ENCODE measurements around the gene MAN2C1.

DNA sequence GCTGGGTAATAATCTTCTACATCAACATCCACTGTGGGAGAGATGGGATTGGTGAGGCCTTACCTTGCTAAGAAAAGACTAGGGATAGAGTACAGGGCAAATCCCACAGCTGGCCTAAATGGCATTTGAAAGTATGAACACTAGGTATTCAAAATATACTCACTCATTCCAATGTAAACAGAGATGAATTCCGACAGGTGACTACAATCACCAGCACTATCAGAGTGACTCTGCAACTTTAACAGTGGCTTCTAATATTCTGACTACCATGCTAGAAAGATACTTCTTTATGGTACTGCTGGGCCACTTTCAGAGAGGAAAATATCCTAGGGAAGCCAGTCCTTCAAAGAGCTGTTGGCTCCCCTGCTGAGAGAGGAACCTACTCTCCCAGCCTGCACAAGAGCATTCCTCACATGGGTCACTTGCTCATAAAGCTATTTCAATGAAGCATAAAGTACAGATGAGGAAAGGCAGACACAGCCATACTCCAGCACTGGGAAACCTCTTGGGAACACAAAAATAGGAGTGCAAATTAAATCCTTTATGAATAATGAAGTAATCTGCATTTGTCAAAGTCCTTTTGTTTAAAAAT, 21.5 kb upstream of the MAN2C1 start:
- TF ChIP-seq, protein P1, sequence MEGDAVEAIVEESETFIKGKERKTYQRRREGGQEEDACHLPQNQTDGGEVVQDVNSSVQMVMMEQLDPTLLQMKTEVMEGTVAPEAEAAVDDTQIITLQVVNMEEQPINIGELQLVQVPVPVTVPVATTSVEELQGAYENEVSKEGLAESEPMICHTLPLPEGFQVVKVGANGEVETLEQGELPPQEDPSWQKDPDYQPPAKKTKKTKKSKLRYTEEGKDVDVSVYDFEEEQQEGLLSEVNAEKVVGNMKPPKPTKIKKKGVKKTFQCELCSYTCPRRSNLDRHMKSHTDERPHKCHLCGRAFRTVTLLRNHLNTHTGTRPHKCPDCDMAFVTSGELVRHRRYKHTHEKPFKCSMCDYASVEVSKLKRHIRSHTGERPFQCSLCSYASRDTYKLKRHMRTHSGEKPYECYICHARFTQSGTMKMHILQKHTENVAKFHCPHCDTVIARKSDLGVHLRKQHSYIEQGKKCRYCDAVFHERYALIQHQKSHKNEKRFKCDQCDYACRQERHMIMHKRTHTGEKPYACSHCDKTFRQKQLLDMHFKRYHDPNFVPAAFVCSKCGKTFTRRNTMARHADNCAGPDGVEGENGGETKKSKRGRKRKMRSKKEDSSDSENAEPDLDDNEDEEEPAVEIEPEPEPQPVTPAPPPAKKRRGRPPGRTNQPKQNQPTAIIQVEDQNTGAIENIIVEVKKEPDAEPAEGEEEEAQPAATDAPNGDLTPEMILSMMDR (IDR thresholded peaks at IDR 0.05), result no peak
- no peak for TF ChIP-seq POLR2A (IDR thresholded peaks at IDR 0.05)
